ENCODE results near the gene EXOC4.

- no peak for TF ChIP-seq CTCF (IDR thresholded peaks at IDR 0.05)
- no peak for TF ChIP-seq POLR2A (IDR thresholded peaks at IDR 0.05)
- no peak for TF ChIP-seq POLR2AphosphoS5 (IDR thresholded peaks at IDR 0.05; ENCODE audit: insufficient read depth in 1 of 2, low read depth in 1 of 2)
Observed at GRCh38 chr7:133295484-133295883, 42.6 kb downstream of the EXOC4 start.

Measured in vagina (tissue), 2 donors.